ENCODE measurements around the gene PKN1. TPM values are rescaled to one million over a fixed set of nuclear protein-coding genes. Genes with fewer than 3 reads are reported as not detected.
"Not testable (repeated sequence)": the region's sequence is repeated elsewhere in the genome, so short reads cannot be mapped to it uniquely, and the experiment has no call there.

The PKN1 gene
- polyA plus RNA-seq, 3 donors: 35.8 to 99.0 (median 66.4) TPM

GRCh38 chr19:14496834-14497227 is 63.7 kb downstream of the PKN1 start:
- 24 to 55% (median 44%) methylated on average over 7 of the region's 7 CpGs for WGBS, 3 donors
- H3K27ac ChIP-seq (ENCODE audit: low read depth, low read length): no peak overlapping the region

DNA sequence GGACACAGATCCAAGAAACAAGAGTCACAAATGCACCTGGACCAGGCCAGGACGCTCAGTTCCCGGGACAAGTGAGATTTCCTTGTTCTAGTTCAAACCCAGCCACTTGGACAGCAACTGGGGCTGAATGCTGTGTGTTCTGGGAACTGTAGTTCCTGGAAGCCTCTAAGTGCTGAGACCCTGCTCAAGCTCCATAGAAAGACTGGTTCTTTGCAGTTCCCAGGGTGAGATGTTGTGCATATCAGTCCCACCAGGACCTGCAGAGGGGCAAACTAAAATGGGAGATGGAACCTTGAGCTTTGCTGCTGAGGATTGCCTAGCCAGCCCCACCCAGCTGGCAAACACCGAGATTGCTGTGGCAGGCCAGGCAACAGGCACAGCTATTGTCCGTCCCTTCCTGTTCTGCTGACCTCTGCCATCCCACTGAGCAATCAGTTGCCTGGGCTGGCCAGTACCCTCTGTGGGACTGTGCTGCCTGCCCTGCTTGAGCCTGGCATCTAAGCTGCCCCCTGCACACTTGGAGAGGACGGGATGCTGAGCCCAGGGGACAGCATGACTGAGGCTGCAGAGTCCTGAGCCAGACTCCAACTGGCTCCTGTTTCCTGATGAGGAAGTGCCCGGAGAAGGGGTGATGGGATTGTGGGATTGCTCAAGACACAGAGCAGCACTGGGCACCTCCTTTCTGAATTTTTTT is 64.3 kb downstream of the PKN1 start:
- no peak overlapping the region for H3K27ac ChIP-seq (ENCODE audit: low read depth, low read length)
- WGBS, 3 donors: 48 to 52% (median 50%) methylated on average over 6 of the region's 6 CpGs

DNA sequence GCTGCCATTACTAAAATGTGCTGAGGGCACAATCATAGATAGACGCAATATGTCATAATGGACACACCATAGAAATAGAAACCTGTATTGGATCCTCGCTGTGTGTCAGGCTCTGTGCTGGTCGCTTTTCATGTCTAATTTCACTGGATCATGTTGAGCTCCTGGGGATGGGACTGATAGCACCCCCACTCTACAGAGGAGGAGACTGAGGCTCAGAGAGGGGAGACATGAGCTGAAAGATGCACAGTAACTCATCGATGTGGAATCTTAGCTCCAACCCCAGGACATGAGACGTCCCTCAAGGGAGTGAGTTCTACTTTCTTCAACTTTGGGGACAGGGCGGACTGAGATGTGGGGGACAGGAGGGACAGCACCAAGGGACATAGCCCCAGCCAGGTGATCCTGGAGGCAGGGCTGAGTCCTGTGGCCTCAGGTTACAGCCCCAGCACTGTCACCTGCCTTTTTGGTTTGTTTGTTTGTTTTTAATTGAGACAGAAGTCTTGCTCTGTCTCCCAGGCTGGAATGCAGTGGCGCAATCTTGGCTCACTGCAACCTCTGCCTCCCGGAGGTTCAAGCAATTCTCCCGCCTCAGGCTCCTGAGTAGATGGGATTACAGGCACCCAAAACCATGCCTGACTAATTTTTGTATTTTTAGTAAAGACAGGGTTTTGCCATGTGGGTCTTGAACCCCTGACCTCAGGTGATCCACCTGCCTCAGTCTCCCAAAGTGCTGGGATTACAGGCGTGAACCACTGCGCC is 69.4 kb downstream of the PKN1 start:
- H3K27ac ChIP-seq (ENCODE audit: low read depth, low read length): no peak overlapping the region

DNA sequence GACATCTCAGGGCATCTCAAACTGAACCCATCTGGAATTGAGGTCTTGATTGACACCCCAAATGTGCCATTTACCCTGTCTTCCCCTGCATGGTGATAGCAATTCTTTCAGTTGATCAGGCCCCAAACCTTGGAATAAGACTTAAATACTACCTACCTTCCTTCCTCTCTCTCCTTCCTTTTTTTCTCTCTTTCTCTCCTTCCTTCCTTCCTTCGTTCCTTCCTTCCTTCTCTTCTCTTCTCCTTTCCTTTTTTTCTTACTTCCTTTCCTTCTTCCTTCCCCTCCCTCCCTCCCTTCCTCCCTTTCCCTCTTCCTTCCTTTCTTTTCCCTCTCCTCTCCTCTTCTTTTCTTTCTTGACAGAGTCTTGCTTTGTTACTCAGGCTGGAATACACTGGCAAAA is 70.2 kb downstream of the PKN1 start:
- no peak overlapping the region for H3K27ac ChIP-seq (ENCODE audit: low read depth, low read length)
- WGBS, 3 donors: 42 to 57% (median 42%) methylated on average over 1 of the region's 1 CpG

More for the DNA sequence above, 69.4 kb downstream of the PKN1 start:
- 75 to 82% (median 81%) methylated on average over 11 of the region's 11 CpGs for WGBS, 3 donors

- H3K27ac ChIP-seq (ENCODE audit: low read depth, low read length): not testable (repeated sequence)
- 84 to 93% (median 88%) methylated on average over 8 of the region's 8 CpGs for WGBS, 3 donors
Measured at GRCh38 chr19:14504575-14504974, 71.5 kb downstream of the PKN1 start.

DNA sequence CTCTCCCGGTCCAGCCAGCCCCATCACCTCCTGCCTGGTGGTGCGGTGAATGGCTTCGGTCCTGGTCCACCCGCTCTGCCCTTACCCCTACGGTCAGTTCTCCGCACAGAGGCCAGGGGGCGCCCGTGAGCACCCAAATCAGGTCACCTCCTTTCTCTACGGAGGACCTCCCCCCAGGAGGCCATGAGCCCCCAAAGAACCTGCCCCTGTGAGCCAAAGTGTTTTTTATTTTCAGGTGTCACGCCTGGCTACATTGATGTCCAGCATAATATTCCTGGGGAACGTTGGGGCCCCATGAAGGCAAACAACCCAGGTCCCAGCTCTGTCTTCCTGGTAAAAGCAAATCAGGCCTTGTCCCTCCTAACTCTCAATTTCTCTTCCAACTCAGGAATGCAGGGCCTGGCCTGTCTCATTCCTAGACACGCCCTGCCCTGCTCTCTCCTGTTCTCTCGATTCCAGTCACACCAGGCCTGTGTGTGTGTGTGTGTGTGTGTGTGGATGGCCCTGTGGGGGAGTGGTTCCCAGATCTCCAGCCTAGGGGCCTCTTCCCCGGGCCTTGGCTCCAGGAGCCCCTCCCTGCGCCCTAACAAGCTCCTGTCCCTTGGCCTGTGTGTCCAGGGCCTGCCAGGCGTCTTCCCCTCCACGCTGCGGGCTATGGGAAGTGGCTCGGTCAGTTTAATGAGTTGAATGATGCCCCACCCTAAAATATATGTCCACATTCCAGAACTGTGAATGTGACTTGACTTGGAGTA is 72.6 kb downstream of the PKN1 start:
- H3K27ac ChIP-seq (ENCODE audit: low read depth, low read length): no peak overlapping the region
- 45 to 49% (median 47%) methylated on average over 17 to 19 of the region's 19 CpGs for WGBS, 3 donors

DNA sequence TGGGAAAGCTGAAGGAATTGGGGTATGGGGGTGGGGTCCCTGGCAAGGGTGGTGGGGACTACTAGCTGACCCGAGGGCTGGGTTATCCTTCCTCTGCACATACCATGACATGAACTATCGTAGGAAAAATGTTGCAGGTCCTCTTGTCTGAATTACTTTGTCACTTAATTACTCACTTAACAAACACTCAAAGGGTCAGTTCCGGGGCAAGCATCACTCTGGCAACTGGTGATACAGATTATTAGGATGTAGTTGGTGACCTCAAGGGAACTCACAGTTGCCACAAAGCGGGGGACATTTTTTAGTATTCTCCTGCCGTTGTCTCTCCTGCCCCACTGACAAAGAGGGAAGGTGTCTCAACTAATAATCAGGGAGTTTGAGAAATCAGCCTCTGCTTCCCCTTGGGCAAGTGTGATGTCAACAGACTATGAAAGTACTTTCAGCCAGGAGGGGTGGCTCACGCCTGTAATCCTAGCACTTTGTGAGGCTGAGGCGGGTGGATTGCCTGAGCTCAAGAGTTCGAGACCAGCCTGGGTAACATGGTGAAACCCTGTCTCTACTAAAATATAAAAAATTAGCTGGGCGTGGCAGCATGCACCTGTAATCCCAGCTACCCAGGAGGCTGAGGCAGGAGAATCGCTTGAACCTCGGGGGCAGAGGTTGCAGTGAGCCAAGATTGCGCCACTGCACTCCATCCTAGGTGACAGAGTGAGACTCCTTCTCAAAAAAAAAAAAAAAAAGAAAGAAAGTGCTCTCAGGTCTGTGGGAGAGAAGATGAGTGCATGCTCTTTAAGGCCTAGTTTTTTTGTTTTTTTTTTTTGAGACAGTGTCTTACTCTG is 74.8 kb downstream of the PKN1 start:
- WGBS, 3 donors: 52 to 65% (median 60%) methylated on average over 12 of the region's 12 CpGs

DNA sequence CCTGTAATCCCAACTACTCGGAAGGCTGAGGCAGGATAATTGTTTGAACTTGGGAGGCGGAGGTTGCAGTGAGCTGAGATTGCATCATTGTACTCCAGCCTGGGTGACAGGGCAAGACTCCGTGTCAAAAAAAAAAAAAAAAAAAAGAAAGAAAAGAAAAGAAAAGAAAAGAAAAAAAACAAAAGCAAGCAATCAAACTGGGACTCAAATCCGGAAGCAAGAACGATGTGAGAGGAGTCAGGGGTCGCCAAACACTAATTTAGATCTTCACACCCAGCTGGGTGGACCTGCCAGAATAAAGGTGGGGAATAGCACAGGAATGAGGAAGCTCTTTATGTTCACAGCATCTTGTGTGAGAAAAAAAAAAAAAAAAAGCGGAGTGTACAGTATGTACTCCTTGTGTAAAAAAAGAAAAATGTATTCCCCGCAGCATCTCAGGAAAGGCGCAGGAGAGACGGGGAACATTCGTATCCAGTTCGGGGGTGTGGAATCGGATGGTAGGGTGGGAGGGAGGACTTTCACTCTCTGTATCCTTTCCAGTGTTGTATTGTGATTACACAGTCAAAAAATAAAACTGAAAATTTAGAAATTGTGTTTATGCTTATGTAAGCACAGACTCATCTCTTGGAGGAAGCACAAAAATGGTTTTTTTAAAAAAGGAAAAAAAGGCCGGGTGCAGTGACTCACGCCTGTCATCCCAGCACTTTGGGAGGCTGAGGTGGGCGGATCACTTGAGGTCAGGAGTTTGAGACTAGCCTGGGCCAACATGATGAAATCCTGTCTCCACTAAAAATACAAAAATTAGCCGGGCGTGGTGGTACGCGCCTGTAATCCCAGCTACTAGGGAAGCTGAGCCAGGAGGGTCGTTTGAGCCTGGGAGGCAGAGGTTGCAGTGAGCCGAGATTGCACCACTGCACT is 77.5 kb downstream of the PKN1 start:
- peak overlapping the region; percentile 60 for H3K27ac ChIP-seq (ENCODE audit: low read depth, low read length)
- 30 to 70% (median 31%) methylated on average over 21 to 22 of the region's 22 CpGs for WGBS, 3 donors

More for the DNA sequence above, 74.8 kb downstream of the PKN1 start:
- H3K27ac ChIP-seq (ENCODE audit: low read depth, low read length): no peak overlapping the region

DNA sequence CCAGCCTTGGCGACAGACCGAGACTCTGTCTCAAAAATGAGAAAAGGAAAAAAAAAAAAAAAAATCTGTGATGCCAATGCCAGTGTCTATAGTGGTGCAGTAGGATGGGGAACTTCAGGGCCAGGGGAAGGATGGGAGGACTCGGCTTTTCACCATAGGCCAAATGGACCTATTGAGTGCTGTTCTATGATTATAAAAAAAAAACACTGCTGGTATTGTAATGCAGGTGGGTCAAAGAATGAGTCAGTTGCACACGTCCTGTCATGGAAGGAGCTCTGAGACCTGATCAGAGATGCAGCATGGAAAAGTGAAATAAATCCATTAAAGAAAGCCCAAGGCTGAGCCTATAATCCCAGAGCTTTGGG is 78.1 kb downstream of the PKN1 start:
- 51 to 90% (median 54%) methylated on average over 4 of the region's 4 CpGs for WGBS, 3 donors
- no peak overlapping the region for H3K27ac ChIP-seq (ENCODE audit: low read depth, low read length)

GRCh38 chr19:14512406-14512961 is 79.4 kb downstream of the PKN1 start:
- WGBS, 3 donors: 93 to 95% (median 94%) methylated on average over 14 of the region's 14 CpGs
- H3K27ac ChIP-seq (ENCODE audit: low read depth, low read length): no peak overlapping the region

DNA sequence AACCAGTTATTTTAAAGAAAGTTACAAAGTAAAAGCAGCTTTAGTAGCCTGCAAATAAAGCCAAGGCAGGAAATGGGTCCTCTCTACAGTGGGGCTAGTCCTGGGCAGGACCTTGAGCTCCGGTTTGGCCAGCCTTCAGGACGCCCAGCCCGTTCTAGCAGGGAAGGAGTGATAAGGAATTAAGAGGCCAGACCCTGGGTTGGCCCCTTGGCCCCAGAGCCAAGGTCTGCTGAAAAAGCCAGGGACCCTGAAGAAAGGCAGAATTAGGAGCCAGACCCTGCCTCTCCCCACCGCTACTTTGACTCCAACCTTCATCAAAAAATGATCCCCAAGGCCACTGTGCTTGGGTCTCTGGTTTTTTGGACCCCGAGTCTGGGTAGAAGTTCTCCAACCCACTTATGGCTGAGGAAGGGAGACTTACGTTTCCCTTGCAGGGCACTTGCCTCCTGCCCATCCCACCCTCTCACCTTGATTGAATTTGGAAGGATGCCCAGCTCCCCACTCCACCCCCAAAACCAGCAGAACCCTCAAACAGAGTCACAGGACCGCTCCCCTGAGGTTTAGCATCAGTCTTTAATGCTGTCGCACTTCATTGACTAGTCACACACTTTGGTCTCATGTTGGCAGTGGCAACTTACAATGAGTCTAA is 81.2 kb downstream of the PKN1 start:
- no peak overlapping the region for H3K27ac ChIP-seq (ENCODE audit: low read depth, low read length)
- WGBS, 3 donors: 63 to 84% (median 84%) methylated on average over 8 of the region's 8 CpGs

GRCh38 chr19:14515501-14516047 is 82.5 kb downstream of the PKN1 start:
- 62 to 74% (median 68%) methylated on average over 8 of the region's 8 CpGs for WGBS, 3 donors
- no peak overlapping the region for H3K27ac ChIP-seq (ENCODE audit: low read depth, low read length)

GRCh38 chr19:14516048-14516534 is 83.0 kb downstream of the PKN1 start:
- no peak overlapping the region for H3K27ac ChIP-seq (ENCODE audit: low read depth, low read length)
- WGBS, 3 donors: 61 to 70% (median 66%) methylated on average over 15 of the region's 15 CpGs

DNA sequence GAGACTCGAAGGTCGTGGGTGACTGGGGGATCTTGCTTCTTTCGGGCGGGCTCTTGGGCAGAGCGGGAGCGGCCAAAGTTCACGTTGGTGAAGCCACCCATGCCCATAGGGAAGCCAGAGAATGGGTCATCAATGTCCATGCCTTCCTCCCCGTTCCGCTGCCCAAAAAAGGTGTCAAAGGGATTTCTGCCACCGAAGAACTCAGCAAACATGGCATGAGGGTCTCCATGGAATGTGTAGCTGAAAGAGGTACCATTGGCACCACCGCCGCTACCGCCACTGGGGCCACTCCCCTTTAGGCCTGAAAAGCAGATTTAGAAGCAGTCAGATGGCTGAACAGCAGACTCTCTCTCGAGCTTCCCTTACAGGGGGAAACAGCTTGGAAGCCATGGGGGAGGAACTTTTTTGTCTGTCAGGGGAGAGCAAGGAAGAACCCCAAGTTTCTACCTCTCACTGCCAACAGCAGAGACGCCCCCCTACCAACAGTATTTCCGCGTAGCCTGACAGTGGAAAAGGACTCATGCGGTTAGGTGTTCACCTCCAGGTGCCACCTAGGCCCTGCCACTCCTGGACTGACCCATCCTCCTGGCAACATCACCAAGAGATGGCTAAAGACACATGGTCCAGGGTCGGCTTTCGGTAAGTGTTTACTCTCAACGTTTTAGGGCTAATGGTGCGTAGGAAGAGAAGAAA is 83.8 kb downstream of the PKN1 start:
- 23 to 28% (median 23%) methylated on average over 22 of the region's 22 CpGs for WGBS, 3 donors
- H3K27ac ChIP-seq (ENCODE audit: low read depth, low read length): peak overlapping the region; percentile 99

DNA sequence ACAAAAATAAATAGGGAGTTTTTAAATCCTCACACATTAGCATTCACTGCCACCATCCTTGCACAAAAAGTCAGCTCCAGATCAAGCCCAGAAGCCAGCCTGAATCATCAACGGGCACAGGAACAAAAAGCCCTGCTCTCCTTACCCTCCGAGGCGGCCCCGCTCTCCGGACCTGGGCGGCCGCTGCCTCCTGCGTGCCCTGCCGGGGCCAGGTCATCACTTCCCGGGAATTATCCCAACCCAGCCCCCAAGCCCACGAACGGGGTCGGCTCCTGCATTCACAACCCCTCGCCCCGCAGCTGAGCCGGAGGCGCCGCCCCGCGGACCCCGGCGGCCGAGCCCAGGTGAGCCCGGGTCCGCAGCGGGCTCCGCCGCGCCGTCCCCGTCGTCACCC is 84.3 kb downstream of the PKN1 start:
- 0 to 1% (median 0%) methylated on average over 23 to 32 of the region's 32 CpGs for WGBS, 3 donors
- H3K27ac ChIP-seq (ENCODE audit: low read depth, low read length): peak overlapping the region; percentile 99
